Prostate gland (tissue), 2 donors: ENCODE measurements around the gene SLC50A1.

ENCODE experiments used
- CTCF ChIP-seq, 4 experiments: fragments of 200-600 bp in 2 of 4; fragments of 450-650 bp in 2 of 4; sonication (generic) in 2 of 4; IDR thresholded peaks; 1 replicate in 3 of 4; 2 replicates in 1 of 4; pipeline ENCODE4 v1.5.1; 2016 to 2019; ENCODE audit warnings: antibody characterized with exemption in 4 of 4, mild to moderate bottlenecking in 2 of 4, moderate library complexity in 2 of 4
- POLR2A ChIP-seq: fragments of 450-650 bp; IDR thresholded peaks from one replicate; pipeline ENCODE4 v1.6.1; 2016; ENCODE audit warnings: antibody characterized with exemption, mild to moderate bottlenecking
- POLR2AphosphoS5 ChIP-seq: sonication (generic); formaldehyde crosslinking; IDR thresholded peaks from one replicate; pipeline ENCODE4 v1.6.1; 2017; ENCODE audit warnings: antibody characterized with exemption

- TF ChIP-seq CTCF (IDR thresholded peaks at IDR 0.05), result no peak
- no peak for TF ChIP-seq POLR2A
- TF ChIP-seq POLR2AphosphoS5, result no peak
These were observed 7.5 kb upstream of the SLC50A1 start for GRCh38 chr1:155127967-155128754.
